K562 (cell line): Measurements from ENCODE around the gene SUPT3H. TPM values are rescaled to one million over a fixed set of nuclear protein-coding genes. Genes with fewer than 3 reads are reported as not detected.

Experiments used
- ARID1B ChIP-seq: fragments of 450-650 bp; IDR thresholded peaks from 2 replicates; pipeline ENCODE4 v1.6.1; 2016; ENCODE audit warnings: antibody characterized with exemption, mild to moderate bottlenecking, inconsistent platforms
- BACH1 ChIP-seq: fragments of 200-800 bp; sonication (Bioruptor generic); IDR thresholded peaks from 2 replicates; pipeline ENCODE4 v1.6.1; 2016; ENCODE audit warnings: missing genetic modification characterization, missing compliant biosample characterization
- BCL6 ChIP-seq: fragments of 250-450 bp; sonication (Bioruptor Pico); IDR thresholded peaks from 2 replicates; pipeline ENCODE4 v1.4.0; 2020
- BCOR ChIP-seq: fragments of 450-650 bp; IDR thresholded peaks from 2 replicates; pipeline ENCODE4 v1.6.1; 2016
- C11orf30 ChIP-seq: fragments of 450-650 bp; IDR thresholded peaks from 2 replicates; pipeline ENCODE4 v1.6.1; 2016; ENCODE audit warnings: low read depth, mild to moderate bottlenecking
- CBX1 ChIP-seq: sonication (generic); IDR thresholded peaks from 2 replicates; pipeline ENCODE4 v1.6.1; 2016; ENCODE audit warnings: antibody characterized with exemption, low read depth, mild to moderate bottlenecking
- CC2D1A ChIP-seq: fragments of 450-650 bp; IDR thresholded peaks from 2 replicates; pipeline ENCODE4 v1.6.1; 2017; ENCODE audit warnings: mild to moderate bottlenecking
- CEBPG ChIP-seq, 3 experiments: fragments of 200-800 bp in 1 of 3; sonication (Bioruptor generic) in 1 of 3; sonication (generic) in 1 of 3; formaldehyde crosslinking in 1 of 3; IDR thresholded peaks in 2 of 3; conservative IDR thresholded peaks in 1 of 3; 2 replicates each; pipeline versions ENCODE4 v1.6.1 to v1.8.0; 2016 to 2022; ENCODE audit warnings: missing compliant biosample characterization in 2 of 3, missing genetic modification characterization in 2 of 3, mild to moderate bottlenecking in 1 of 3, missing genetic modification reagents in 1 of 3
- DPF2 ChIP-seq: fragments of 450-650 bp; IDR thresholded peaks from 2 replicates; pipeline ENCODE4 v1.6.1; 2016
- KDM1A ChIP-seq, 2 experiments: fragments of 450-650 bp; IDR thresholded peaks; 2 replicates each; pipeline ENCODE4 v1.6.1; 2016; ENCODE audit warnings: mild to moderate bottlenecking in 2 of 2
- NCOR1 ChIP-seq: fragments of 450-650 bp; IDR thresholded peaks from 2 replicates; pipeline ENCODE4 v1.6.1; 2016; ENCODE audit warnings: mild to moderate bottlenecking, moderate library complexity
- NEUROD1 ChIP-seq: fragments of 150-350 bp; IDR thresholded peaks from 2 replicates; pipeline ENCODE4 v1.6.1; 2014; ENCODE audit warnings: borderline replicate concordance, low read length, low read depth; ENCODE audit not compliant: partially characterized antibody
- PRMT5 ChIP-seq: sonication (generic); formaldehyde crosslinking; IDR thresholded peaks from 2 replicates; pipeline ENCODE4 v1.5.0; 2020; ENCODE audit warnings: missing genetic modification reagents
- RFX5 ChIP-seq: IDR thresholded peaks from 2 replicates; pipeline ENCODE4 v1.6.1; 2011; ENCODE audit warnings: low read depth, mild to moderate bottlenecking, improper control_type of control experiment, low read length
- SMARCA4 ChIP-seq: fragments of 450-650 bp; IDR thresholded peaks from 2 replicates; pipeline ENCODE4 v1.6.1; 2016
- SMARCC2 ChIP-seq: fragments of 450-650 bp; IDR thresholded peaks from 2 replicates; pipeline ENCODE4 v1.6.1; 2017; ENCODE audit warnings: antibody characterized with exemption, moderate library complexity, mild to moderate bottlenecking, low read depth
- TAF9B ChIP-seq: fragments of 450-650 bp; IDR thresholded peaks from 2 replicates; pipeline ENCODE4 v1.6.1; 2018; ENCODE audit warnings: mild to moderate bottlenecking; ENCODE audit not compliant: partially characterized antibody
- TAL1 ChIP-seq: fragments of 450-650 bp; IDR thresholded peaks from 2 replicates; pipeline ENCODE4 v1.6.1; 2016; ENCODE audit warnings: mild to moderate bottlenecking
- TCF3 ChIP-seq: sonication (generic); formaldehyde crosslinking; IDR thresholded peaks from 2 replicates; pipeline ENCODE4 v1.4.0; 2020; ENCODE audit warnings: mild to moderate bottlenecking, missing genetic modification reagents
- TOE1 ChIP-seq, 2 experiments: fragments of 450-650 bp in 1 of 2; sonication (generic) in 1 of 2; formaldehyde crosslinking in 1 of 2; IDR thresholded peaks; 2 replicates each; pipeline versions ENCODE4 v1.7.1 to v1.8.0; 2016 to 2022; ENCODE audit warnings: borderline replicate concordance in 2 of 2, mild to moderate bottlenecking in 2 of 2, antibody characterized with exemption in 1 of 2, inconsistent platforms in 1 of 2, low read depth in 1 of 2, missing genetic modification reagents in 1 of 2, moderate library complexity in 1 of 2
- ZNF124 ChIP-seq: sonication (generic); formaldehyde crosslinking; IDR thresholded peaks from 2 replicates; pipeline ENCODE4 v1.8.1; 2022; ENCODE audit warnings: missing genetic modification reagents
- ZNF77 ChIP-seq: fragments of 250-450 bp; sonication (Bioruptor Pico); IDR thresholded peaks from 2 replicates; pipeline ENCODE4 v1.5.0; 2020
- polyA plus RNA-seq, 8 experiments: library from polyadenylated mRNA; depleted of rRNA in 4 of 8; stranded (reverse) in 5 of 8; unstranded in 3 of 8; fragments of >200 nt; fragmentation: Nextera tagmentation in 2 of 8; fragmentation: Illumina TruSeq in 1 of 8; extraction: Ambion mirVana in 2 of 8; extraction: Trizol in 1 of 8; gene quantifications; 2 replicates each; pipeline versions ENCODE4 v1.2.1 to v1.2.3, GENCODE V29; 2011 to 2014; ENCODE audit warnings: inconsistent platforms in 1 of 8, missing spikeins in 1 of 8
- total RNA-seq, 7 experiments: library from RNA; depleted of rRNA in 6 of 7; stranded (reverse); fragments of >200 nt in 6 of 7; fragmentation: Illumina TruSeq in 2 of 7; extraction: Trizol in 2 of 7; gene quantifications; 2 replicates each; pipeline versions ENCODE4 v1.2.1 to v1.2.3, GENCODE V29; 2011 to 2021; ENCODE audit warnings: low replicate concordance in 1 of 7
- TF ChIP-seq, protein P1 (sequence below), 2 experiments: fragments of 450-650 bp; IDR thresholded peaks; 2 replicates each; pipeline ENCODE4 v1.6.1; 2018; ENCODE audit warnings: mild to moderate bottlenecking in 2 of 2, low read depth in 1 of 2; ENCODE audit not compliant: partially characterized antibody in 2 of 2
- TF ChIP-seq, protein P2 (sequence below): sonication (generic); IDR thresholded peaks from 2 replicates; pipeline ENCODE4 v1.6.1; 2016

Gene SUPT3H
- total and polyA plus RNA-seq, 9 of the 15 experiments (the other 6 are each of a cell fraction or from before 2014, with no cell fraction given): 7.2 to 16.3 (median 11.9) TPM

DNA sequence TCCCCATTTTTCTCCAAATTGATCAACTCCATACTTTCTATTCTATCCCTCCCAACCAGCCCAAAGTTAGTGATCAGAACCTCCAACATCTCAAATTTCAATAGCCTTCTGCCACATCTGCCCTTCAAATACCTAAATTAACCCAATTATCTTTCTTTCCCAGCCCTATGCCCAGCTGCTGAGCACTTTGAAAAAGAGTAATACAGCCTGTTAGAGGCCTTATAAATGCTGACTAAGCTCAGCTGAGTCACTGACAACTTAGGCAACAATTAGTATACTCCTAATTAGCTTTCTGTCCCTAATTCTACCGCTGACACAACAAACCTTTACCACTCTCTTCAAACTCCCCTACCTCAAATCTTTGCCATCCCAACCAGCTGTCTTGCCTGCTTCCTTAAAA is 26.1 kb downstream of the SUPT3H start (continued):
- 0 out of 2 replicates have a peak, but pooled peaks have one; percentile 17 for TF ChIP-seq TOE1 (IDR thresholded peaks at IDR 0.05; ENCODE audit: borderline replicate concordance)
- no peak for TF ChIP-seq TOE1 (CRISPR knock-in tag; IDR thresholded peaks at IDR 0.05; ENCODE audit: borderline replicate concordance, low read depth)
- peak; percentile 84 for TF ChIP-seq DPF2
- TF ChIP-seq, protein P1, sequence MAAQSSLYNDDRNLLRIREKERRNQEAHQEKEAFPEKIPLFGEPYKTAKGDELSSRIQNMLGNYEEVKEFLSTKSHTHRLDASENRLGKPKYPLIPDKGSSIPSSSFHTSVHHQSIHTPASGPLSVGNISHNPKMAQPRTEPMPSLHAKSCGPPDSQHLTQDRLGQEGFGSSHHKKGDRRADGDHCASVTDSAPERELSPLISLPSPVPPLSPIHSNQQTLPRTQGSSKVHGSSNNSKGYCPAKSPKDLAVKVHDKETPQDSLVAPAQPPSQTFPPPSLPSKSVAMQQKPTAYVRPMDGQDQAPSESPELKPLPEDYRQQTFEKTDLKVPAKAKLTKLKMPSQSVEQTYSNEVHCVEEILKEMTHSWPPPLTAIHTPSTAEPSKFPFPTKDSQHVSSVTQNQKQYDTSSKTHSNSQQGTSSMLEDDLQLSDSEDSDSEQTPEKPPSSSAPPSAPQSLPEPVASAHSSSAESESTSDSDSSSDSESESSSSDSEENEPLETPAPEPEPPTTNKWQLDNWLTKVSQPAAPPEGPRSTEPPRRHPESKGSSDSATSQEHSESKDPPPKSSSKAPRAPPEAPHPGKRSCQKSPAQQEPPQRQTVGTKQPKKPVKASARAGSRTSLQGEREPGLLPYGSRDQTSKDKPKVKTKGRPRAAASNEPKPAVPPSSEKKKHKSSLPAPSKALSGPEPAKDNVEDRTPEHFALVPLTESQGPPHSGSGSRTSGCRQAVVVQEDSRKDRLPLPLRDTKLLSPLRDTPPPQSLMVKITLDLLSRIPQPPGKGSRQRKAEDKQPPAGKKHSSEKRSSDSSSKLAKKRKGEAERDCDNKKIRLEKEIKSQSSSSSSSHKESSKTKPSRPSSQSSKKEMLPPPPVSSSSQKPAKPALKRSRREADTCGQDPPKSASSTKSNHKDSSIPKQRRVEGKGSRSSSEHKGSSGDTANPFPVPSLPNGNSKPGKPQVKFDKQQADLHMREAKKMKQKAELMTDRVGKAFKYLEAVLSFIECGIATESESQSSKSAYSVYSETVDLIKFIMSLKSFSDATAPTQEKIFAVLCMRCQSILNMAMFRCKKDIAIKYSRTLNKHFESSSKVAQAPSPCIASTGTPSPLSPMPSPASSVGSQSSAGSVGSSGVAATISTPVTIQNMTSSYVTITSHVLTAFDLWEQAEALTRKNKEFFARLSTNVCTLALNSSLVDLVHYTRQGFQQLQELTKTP (IDR thresholded peaks at IDR 0.05; ENCODE audit: low read depth in 1 of 2, partially characterized antibody in 2 of 2): peak in 1 of 2 experiments; percentile 54
- TF ChIP-seq NEUROD1: no peak
- TF ChIP-seq TAF9B: peak; percentile 59
- peak; percentile 74 for TF ChIP-seq SMARCA4
- TF ChIP-seq KDM1A (IDR thresholded peaks at IDR 0.05): peak; percentile 7 to 51; a peak in 1 of 4 replicates
- TF ChIP-seq CBX1: no peak
- TF ChIP-seq CEBPG (CRISPR knock-in tag; IDR thresholded peaks at IDR 0.05): no peak
- peak; percentile 55 to 62; a peak in 1 of 4 replicates for TF ChIP-seq CEBPG (tag; conservative IDR thresholded peaks at IDR 0.05 in 1 of 2, IDR thresholded peaks at IDR 0.05 in 1 of 2)
- peak; percentile 67 for TF ChIP-seq BCOR
- no peak for TF ChIP-seq ZNF77 (CRISPR knock-in tag)
- no peak for TF ChIP-seq TCF3 (CRISPR knock-in tag)
- no peak for TF ChIP-seq ZNF124 (CRISPR knock-in tag)
- TF ChIP-seq C11orf30: peak; percentile 99
- TF ChIP-seq CC2D1A: peak; percentile 16; the same call in 1 of the 2 replicates
- no peak for TF ChIP-seq BCL6
- TF ChIP-seq, protein P2, sequence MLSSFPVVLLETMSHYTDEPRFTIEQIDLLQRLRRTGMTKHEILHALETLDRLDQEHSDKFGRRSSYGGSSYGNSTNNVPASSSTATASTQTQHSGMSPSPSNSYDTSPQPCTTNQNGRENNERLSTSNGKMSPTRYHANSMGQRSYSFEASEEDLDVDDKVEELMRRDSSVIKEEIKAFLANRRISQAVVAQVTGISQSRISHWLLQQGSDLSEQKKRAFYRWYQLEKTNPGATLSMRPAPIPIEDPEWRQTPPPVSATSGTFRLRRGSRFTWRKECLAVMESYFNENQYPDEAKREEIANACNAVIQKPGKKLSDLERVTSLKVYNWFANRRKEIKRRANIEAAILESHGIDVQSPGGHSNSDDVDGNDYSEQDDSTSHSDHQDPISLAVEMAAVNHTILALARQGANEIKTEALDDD: 0 out of 2 replicates have a peak, but pooled peaks have one; percentile 50
- TF ChIP-seq RFX5: no peak
- TF ChIP-seq NCOR1: no peak
- TF ChIP-seq ARID1B: peak; percentile 69
- peak; percentile 91 for TF ChIP-seq BACH1
- no peak for TF ChIP-seq SMARCC2
- 0 out of 2 replicates have a peak, but pooled peaks have one; percentile 30 for TF ChIP-seq TAL1
- no peak for TF ChIP-seq PRMT5
